A673 (cell line): Measurements from ENCODE around the gene CCR5AS.

Experiments
- BruUV-seq: library from RNA; stranded (reverse); fragments of 400-500 nt; replicated peaks from 2 replicates; lab custom pipeline; 2021; lab: Mats Ljungman, UMichigan
- CTCF ChIA-PET: fragments of 300-600 bp; sonication (Branson Sonifier 250); formaldehyde crosslinking; loops from one replicate; lab custom pipeline; 2022; ENCODE audit warnings: antibody characterized with exemption; lab: Charles Lee
- POLR2A ChIA-PET: fragments of 300-600 bp; sonication (Branson Sonifier 250); formaldehyde crosslinking; loops from one replicate; lab custom pipeline; 2022; ENCODE audit warnings: antibody characterized with exemption; ENCODE audit not compliant: low non-redundant PET; lab: Charles Lee
- DNase-seq: peaks from one replicate; pipeline ENCODE4 v3.0.0-alpha.2; 2015; ENCODE audit warnings: low spot score
- H3K27ac ChIP-seq: fragments of 200-600 bp; sonication (generic); 2 replicates; pipeline ENCODE4 v1.5.1; 2016; ENCODE audit warnings: mixed run types, low read depth, mild to moderate bottlenecking, mixed read lengths, antibody characterized with exemption, low read length; ENCODE audit not compliant: poor library complexity, severe bottlenecking
- H3K27me3 ChIP-seq: fragments of 200-600 bp; sonication (generic); replicated peaks from 2 replicates; pipeline ENCODE4 v1.6.1; 2017; ENCODE audit warnings: mixed run types, low read depth, mild to moderate bottlenecking, mixed read lengths, antibody characterized with exemption, low read length; ENCODE audit not compliant: insufficient read depth, poor library complexity
- H3K36me3 ChIP-seq: fragments of 200-600 bp; sonication (generic); 2 replicates; pipeline ENCODE4 v1.6.1; 2016; ENCODE audit warnings: mixed run types, mild to moderate bottlenecking, mixed read lengths, antibody characterized with exemption, low read length; ENCODE audit not compliant: insufficient read depth, poor library complexity, severe bottlenecking
- H3K4me1 ChIP-seq: fragments of 200-600 bp; sonication (generic); 2 replicates; pipeline ENCODE4 v1.6.1; 2017; ENCODE audit warnings: mixed run types, mild to moderate bottlenecking, mixed read lengths, antibody characterized with exemption, low read length; ENCODE audit not compliant: insufficient read depth, poor library complexity, severe bottlenecking
- H3K4me3 ChIP-seq: fragments of 200-600 bp; sonication (generic); 2 replicates; pipeline ENCODE4 v1.5.1; 2016; ENCODE audit warnings: low read depth, mixed run types, mild to moderate bottlenecking, mixed read lengths, low read length; ENCODE audit not compliant: poor library complexity, severe bottlenecking
- H3K9me3 ChIP-seq: fragments of 200-600 bp; sonication (generic); 2 replicates; pipeline ENCODE4 v1.6.1; 2016; ENCODE audit warnings: mixed run types, low read depth, mild to moderate bottlenecking, mixed read lengths, antibody characterized with exemption, low read length; ENCODE audit not compliant: poor library complexity, severe bottlenecking
- CTCF ChIP-seq: fragments of 300-800, 200-600 bp; sonication (generic); conservative IDR thresholded peaks from 2 replicates; pipeline ENCODE4 v1.5.1; 2017; ENCODE audit warnings: low read depth, mild to moderate bottlenecking, antibody characterized with exemption, low read length, moderate library complexity, mixed read lengths
- EZH2 ChIP-seq: fragments of 200-600 bp; sonication (generic); IDR thresholded peaks from 2 replicates; pipeline ENCODE4 v1.6.1; 2017; ENCODE audit warnings: borderline replicate concordance, low read depth, mild to moderate bottlenecking, mixed read lengths, antibody characterized with exemption, low read length; ENCODE audit not compliant: poor library complexity, severe bottlenecking
- intact Hi-C: fragments of 100-400 bp; cut with micrococcal nuclease; formaldehyde crosslinking; loops from one replicate; pipeline ENCODE4 v1.10.0; 2022; ENCODE audit not compliant: unreplicated experiment

Gene CCR5AS

GRCh38 chr3:46419816-46420215 is 12.9 kb upstream of the CCR5AS start:
- Histone ChIP-seq H3K36me3 (no peaks in the 10 kb centered on the region), H3K4me1 (no peaks in the 10 kb centered on the region), H3K27ac (no peak overlapping the region), H3K4me3 (no peak overlapping the region), H3K27me3 (no peaks in the 10 kb centered on the region), H3K9me3 (no peaks in the 10 kb centered on the region)
- no peak for DNase-seq
- no peak for TF ChIP-seq EZH2
- TF ChIP-seq CTCF = no peak
- ChIA-PET CTCF (no interaction called here), POLR2A (no interaction called here)
- no TSS peak for BruUV-seq
- intact Hi-C loops = no loop called here

GRCh38 chr3:46417841-46418611 is 11.2 kb upstream of the CCR5AS start:
- no peaks in the 10 kb centered on the region for H3K27me3 ChIP-seq
- DNase-seq = no peak
- intact Hi-C loops = no loop called here
- no peak overlapping the region for H3K4me3 ChIP-seq
- H3K4me1 ChIP-seq = no peaks in the 10 kb centered on the region
- no peak for TF ChIP-seq CTCF
- no peak for TF ChIP-seq EZH2
- no TSS peak for BruUV-seq
- CTCF ChIA-PET = no interaction called here
- no peak overlapping the region for H3K27ac ChIP-seq
- H3K36me3 ChIP-seq = no peaks in the 10 kb centered on the region
- POLR2A ChIA-PET = no interaction called here
- H3K9me3 ChIP-seq = no peaks in the 10 kb centered on the region

GRCh38 chr3:46416811-46417510 is 10.1 kb upstream of the CCR5AS start:
- ChIA-PET CTCF (no interaction called here), POLR2A (no interaction called here)
- Histone ChIP-seq H3K27ac (no peak overlapping the region), H3K4me3 (no peak overlapping the region), H3K36me3 (no peaks in the 10 kb centered on the region), H3K27me3 (no peaks in the 10 kb centered on the region), H3K4me1 (no peaks in the 10 kb centered on the region), H3K9me3 (no peaks in the 10 kb centered on the region)
- TF ChIP-seq CTCF (no peak), EZH2 (no peak)
- BruUV-seq = no TSS peak
- intact Hi-C loops = no loop called here
- DNase-seq = no peak
